Stimulated activated CD8-positive, alpha-beta memory T cell treated with anti-CD3 and anti-CD28 coated beads, Interleukin-15, amount 100 ng/mL, for 1 hour (primary cell): ENCODE measurements around the gene ABLIM1.

ENCODE experiments used
- DNase-seq: peaks from one replicate; pipeline ENCODE4 v3.0.0-alpha.2; 2020; ENCODE audit warnings: low read depth

The ABLIM1 gene

GRCh38 chr10:114618722-114619121, 39.4 kb downstream of the ABLIM1 start:
- no peak for DNase-seq

GRCh38 chr10:114616516-114616915, 41.6 kb downstream of the ABLIM1 start:
- no peak for DNase-seq

- DNase-seq = no peak
These were observed 42.0 kb downstream of the ABLIM1 start for GRCh38 chr10:114616103-114616502.

- no peak for DNase-seq
These were observed 42.5 kb downstream of the ABLIM1 start for GRCh38 chr10:114615600-114616007.

GRCh38 chr10:114613237-114613979, 44.7 kb downstream of the ABLIM1 start:
- DNase-seq = no peak

- no peak for DNase-seq
These were observed 46.5 kb downstream of the ABLIM1 start for GRCh38 chr10:114611617-114612016.

GRCh38 chr10:114609518-114610426, 48.3 kb downstream of the ABLIM1 start:
- DNase-seq = no peak

GRCh38 chr10:114607358-114607998, 50.6 kb downstream of the ABLIM1 start:
- DNase-seq = no peak

GRCh38 chr10:114605155-114605797, 52.8 kb downstream of the ABLIM1 start:
- DNase-seq = no peak

GRCh38 chr10:114604357-114605130, 53.5 kb downstream of the ABLIM1 start:
- DNase-seq = no peak

- DNase-seq = no peak
These were observed 54.1 kb downstream of the ABLIM1 start for GRCh38 chr10:114603948-114604347.

GRCh38 chr10:114603303-114603702, 54.8 kb downstream of the ABLIM1 start:
- DNase-seq = no peak

GRCh38 chr10:114600057-114600456, 58.0 kb downstream of the ABLIM1 start:
- no peak for DNase-seq

- DNase-seq = no peak
These were observed 61.3 kb downstream of the ABLIM1 start for GRCh38 chr10:114596793-114597192.

- no peak for DNase-seq
These were observed 64.1 kb downstream of the ABLIM1 start for GRCh38 chr10:114593816-114594468.

- no peak for DNase-seq
These were observed 64.8 kb downstream of the ABLIM1 start for GRCh38 chr10:114593240-114593792.

- DNase-seq = no peak
These were observed 67.1 kb downstream of the ABLIM1 start for GRCh38 chr10:114590993-114591392.

GRCh38 chr10:114584419-114584818, 73.7 kb downstream of the ABLIM1 start:
- DNase-seq = no peak

- no peak for DNase-seq
These were observed 77.0 kb downstream of the ABLIM1 start for GRCh38 chr10:114581071-114581470.

- DNase-seq = no peak
These were observed 80.9 kb downstream of the ABLIM1 start for GRCh38 chr10:114577133-114577532.

GRCh38 chr10:114576716-114577115, 81.4 kb downstream of the ABLIM1 start:
- DNase-seq = no peak
